Aorta (tissue), 5 donors: ENCODE results near the gene CORO1A. TPM values are rescaled to one million over a fixed set of nuclear protein-coding genes. Genes with fewer than 3 reads are reported as not detected.

Experiments used
- ATAC-seq: fragments of 200-7000 bp; cut with Tn5 transposase; one replicate; pipeline ENCODE4 v1.9.1; 2022; ENCODE audit warnings: moderate library complexity; ENCODE audit not compliant: low FRiP score
- DNase-seq, 2 donors: peaks; one replicate each; pipeline ENCODE4 v3.0.0-alpha.2; 2020
- H3K27ac ChIP-seq, 2 donors: one replicate each; pipeline ENCODE4 v1.5.1; 2013; ENCODE audit warnings: low read length in 2 of 2, mild to moderate bottlenecking in 2 of 2, moderate library complexity in 2 of 2, control low read depth in 1 of 2, inconsistent platforms in 1 of 2, low read depth in 1 of 2
- H3K27me3 ChIP-seq, 2 donors: one replicate each; pipeline ENCODE4 v1.6.1; 2013; ENCODE audit warnings: control low read depth in 1 of 2, low read length in 1 of 2, mild to moderate bottlenecking in 1 of 2, moderate library complexity in 1 of 2; ENCODE audit not compliant: insufficient read depth in 2 of 2, control insufficient read depth in 1 of 2
- H3K36me3 ChIP-seq, 2 donors: one replicate each; pipeline ENCODE4 v1.6.1; 2013; ENCODE audit warnings: control low read depth in 1 of 2, low read length in 1 of 2, mild to moderate bottlenecking in 1 of 2; ENCODE audit not compliant: insufficient read depth in 2 of 2, control insufficient read depth in 1 of 2
- H3K4me1 ChIP-seq, 2 donors: one replicate each; pipeline ENCODE4 v1.6.1; 2013; ENCODE audit warnings: low read length in 2 of 2, control low read depth in 1 of 2, mild to moderate bottlenecking in 1 of 2, moderate library complexity in 1 of 2; ENCODE audit not compliant: insufficient read depth in 2 of 2, control insufficient read depth in 1 of 2
- H3K4me3 ChIP-seq, 2 donors: one replicate each; pipeline ENCODE4 v1.5.1; 2013; ENCODE audit warnings: low read length in 2 of 2, control low read depth in 1 of 2, mild to moderate bottlenecking in 1 of 2
- H3K9me3 ChIP-seq: one replicate; pipeline ENCODE4 v1.6.1; 2013; ENCODE audit warnings: mild to moderate bottlenecking, low read length; ENCODE audit not compliant: control insufficient read depth
- WGBS, 2 donors: extraction: QIAGEN DNeasy Blood & Tissue Kit; methylation state at CpG; one replicate each; pipeline ENCODE4 v1.1.7; 2013; 5-methylcytosine and 5-hydroxymethylcytosine counted together
- intact Hi-C, 2 donors: fragments of 100-400 bp; cut with DNase I; formaldehyde crosslinking; loops; one replicate each; pipeline versions ENCODE4 v1.14.2 to v1.15.0; 2022
- long read RNA-seq, 2 donors: library from polyadenylated mRNA; unstranded; transcript quantifications; one replicate each; pipeline ENCODE4 v2.0.0, GENCODE V29; 2020 to 2021
- polyA plus RNA-seq, 2 donors: library from polyadenylated mRNA; stranded (reverse); fragments of 200-250 nt; gene quantifications; one replicate each; pipeline ENCODE4 v1.2.3, GENCODE V29; 2013
- total RNA-seq, 2 donors: library from RNA; stranded (reverse); fragmentation: NEBNext Ultra II Directional; extraction: Animal tissue kit (Norgen Biotek cat#: 25700); gene quantifications; one replicate each; pipeline ENCODE4 v1.2.1, GENCODE V29; 2021
- donor health status: healthy with polysubstance abuse.
- donor health status: Bipolar disorder and iron deficiency.
- donor health status: DM: no; HTN: no; CAD: no.
- donor health status: DM: no; HTN: no; CAD: no.
- donor health status: DM: yes; HTN: yes; CAD: no.

CORO1A gene
- total RNA-seq (10 to 100 TPM; 38.4 to 42.8 TPM), polyA plus RNA-seq (10 to 100 TPM; 12.8 to 48.2 TPM)
- long read RNA-seq, donor 1, transcript CORO1A-201 (11 exons, 1,803 nt) = major isoform, 181 of 198 reads
- long read RNA-seq, donor 1, partial matches to known transcripts = 9 of 198 reads
- long read RNA-seq, donor 1, other reads (novel, unspliced or antisense) = 5 of 198 reads
- long read RNA-seq, donor 2, transcript CORO1A-201 (11 exons, 1,803 nt) = major isoform, 10 of 21 reads
- long read RNA-seq, donor 2, partial matches to known transcripts = 4 of 21 reads
- long read RNA-seq, donor 2, other reads (novel, unspliced or antisense) = 5 of 21 reads

GRCh38 chr16:30183233-30184095 lies at the start of gene CORO1A:
Gene CORO1A, plus strand, starts transcription at chr16:30183602. Its CDS starts 1,608 bp downstream, at chr16:30185210.
- Histone ChIP-seq H3K27me3 (no peaks in the 10 kb centered on the region), H3K27ac (peak within 1 kb of the TSS in 1 of 2 donors; percentile 31), H3K36me3 (no peaks in the 10 kb centered on the region), H3K4me1 (no peaks in the 10 kb centered on the region), H3K9me3 (no peaks in the 10 kb centered on the region), H3K4me3 (peak within 1 kb of the TSS; percentile 59 to 88)
- ATAC-seq (peak; percentile 86), DNase-seq (peak; percentile 91 to 94)
- intact Hi-C loops = loop anchor here in 1 of 2 donors (5.0 kb wide), 1 partner anchor 61 kb away; the partner anchor contains the start of gene MAPK3
- 0 to 1% methylated on average over 53 to 81 of the region's 81 CpGs for WGBS, 2 donors

- no peaks in the 10 kb centered on the region for H3K36me3 ChIP-seq
- intact Hi-C loops = no loop called here
- no peak overlapping the region for H3K4me3 ChIP-seq
- no peaks in the 10 kb centered on the region for H3K9me3 ChIP-seq
- no peak overlapping the region for H3K27ac ChIP-seq
- no peak for ATAC-seq
- 84 to 86% methylated on average over 11 of the region's 11 CpGs for WGBS, 2 donors
- no peaks in the 10 kb centered on the region for H3K4me1 ChIP-seq
- DNase-seq = no peak
- no peaks in the 10 kb centered on the region for H3K27me3 ChIP-seq
These were observed 46.3 kb upstream of the CORO1A start for GRCh38 chr16:30136971-30137605.

- Histone ChIP-seq H3K9me3 (no peaks in the 10 kb centered on the region), H3K27ac (no peak overlapping the region), H3K36me3 (no peaks in the 10 kb centered on the region), H3K4me3 (no peak overlapping the region), H3K4me1 (no peaks in the 10 kb centered on the region), H3K27me3 (no peaks in the 10 kb centered on the region)
- WGBS, 2 donors = 63 to 70% methylated on average over 8 of the region's 8 CpGs
- DNase-seq (no peak), ATAC-seq (no peak)
- intact Hi-C loops = no loop called here
These were observed 45.5 kb upstream of the CORO1A start for GRCh38 chr16:30137897-30138296.

- DNase-seq (no peak), ATAC-seq (no peak)
- Histone ChIP-seq H3K4me3 (no peak overlapping the region), H3K36me3 (no peaks in the 10 kb centered on the region), H3K27me3 (no peaks in the 10 kb centered on the region), H3K9me3 (no peaks in the 10 kb centered on the region), H3K4me1 (no peaks in the 10 kb centered on the region), H3K27ac (no peak overlapping the region)
- WGBS, 2 donors = 68 to 69% methylated on average over 13 of the region's 13 CpGs
- intact Hi-C loops = no loop called here
These were observed 43.6 kb upstream of the CORO1A start for GRCh38 chr16:30139583-30140481.

GRCh38 chr16:30141750-30142149 lies 41.7 kb upstream of the CORO1A start:
- Histone ChIP-seq H3K27ac (no peak overlapping the region), H3K4me1 (no peaks in the 10 kb centered on the region), H3K9me3 (no peaks in the 10 kb centered on the region), H3K36me3 (no peaks in the 10 kb centered on the region), H3K27me3 (no peaks in the 10 kb centered on the region), H3K4me3 (no peak overlapping the region)
- intact Hi-C loops = no loop called here
- 94 to 97% methylated on average over 2 of the region's 2 CpGs for WGBS, 2 donors
- no peak for DNase-seq
- no peak for ATAC-seq

- Histone ChIP-seq H3K9me3 (no peaks in the 10 kb centered on the region), H3K36me3 (no peaks in the 10 kb centered on the region), H3K27me3 (no peaks in the 10 kb centered on the region), H3K4me1 (no peaks in the 10 kb centered on the region), H3K27ac (no peak overlapping the region), H3K4me3 (no peak overlapping the region)
- no peak for DNase-seq
- no peak for ATAC-seq
- WGBS, 2 donors = 80 to 83% methylated on average over 13 of the region's 13 CpGs
- intact Hi-C loops = no loop called here
These were observed 40.6 kb upstream of the CORO1A start for GRCh38 chr16:30142672-30143346.

GRCh38 chr16:30143347-30143702 lies 40.1 kb upstream of the CORO1A start:
- no peak overlapping the region for H3K4me3 ChIP-seq
- 60 to 66% methylated on average over 2 of the region's 2 CpGs for WGBS, 2 donors
- intact Hi-C loops = no loop called here
- no peaks in the 10 kb centered on the region for H3K9me3 ChIP-seq
- DNase-seq (no peak), ATAC-seq (no peak)
- H3K27ac ChIP-seq = no peak overlapping the region
- no peaks in the 10 kb centered on the region for H3K27me3 ChIP-seq
- no peaks in the 10 kb centered on the region for H3K36me3 ChIP-seq
- H3K4me1 ChIP-seq = no peaks in the 10 kb centered on the region

- no peak overlapping the region for H3K27ac ChIP-seq
- no peak overlapping the region for H3K4me3 ChIP-seq
- H3K9me3 ChIP-seq = peaks cover 2% of the 10 kb centered on the region
- ATAC-seq (no peak), DNase-seq (no peak)
- no peaks in the 10 kb centered on the region for H3K27me3 ChIP-seq
- no peaks in the 10 kb centered on the region for H3K36me3 ChIP-seq
- no peaks in the 10 kb centered on the region for H3K4me1 ChIP-seq
- intact Hi-C loops = no loop called here
These were observed 39.4 kb upstream of the CORO1A start for GRCh38 chr16:30144017-30144416.
